ENCODE measurements around the gene GJC1. TPM values are rescaled to one million over a fixed set of nuclear protein-coding genes. Genes with fewer than 3 reads are reported as not detected.

The GJC1 gene
- total and polyA plus RNA-seq, 9 of the 15 experiments (the other 6 are each of a cell fraction or from before 2014, with no cell fraction given), result 0.04 to 1.4 (median 0.18) TPM; not detected in 1

- H3K27ac ChIP-seq (ENCODE audit: extremely low read depth, low read depth, low read length), result no peak overlapping the region
- H3K9me1 ChIP-seq (ENCODE audit: control insufficient read depth, insufficient read depth, low read length), result no peaks in the 10 kb centered on the region
- no peaks in the 10 kb centered on the region for H3K79me2 ChIP-seq (ENCODE audit: control insufficient read depth, insufficient read depth, low read length)
- no peak overlapping the region for H3K4me3 ChIP-seq
- H3K9ac ChIP-seq (ENCODE audit: insufficient read depth in 1 of 2, low read depth in 2 of 2, low read length in 2 of 2), result no peak overlapping the region
- ChIA-PET POLR2A (interaction anchor here (0.6 to 1.6 kb wide), 5 partner anchors 10 to 57 kb away, joined by 3 to 6 read pairs (median 4); no protein-coding TSS in a partner anchor), CTCF (ENCODE audit: low intra/inter-chr PET ratio) (no interaction called here)
- no peak for FAIRE-seq
- H4K20me1 ChIP-seq (replicated peaks; ENCODE audit: control insufficient read depth, insufficient read depth, low read length), result no peaks in the 10 kb centered on the region
- H3K4me1 ChIP-seq (replicated peaks in 1 of 2; ENCODE audit: control insufficient read depth in 2 of 2, insufficient read depth in 2 of 2, low read length in 2 of 2), result no peaks in the 10 kb centered on the region; a peak in 1 of 5 replicates
- H3K36me3 ChIP-seq (ENCODE audit: control insufficient read depth, insufficient read depth, low read length), result no peaks in the 10 kb centered on the region
- in situ Hi-C loops (cut with MboI) (no loop called here), intact Hi-C loops (cut with micrococcal nuclease) (no loop called here)
- DNase-seq (ENCODE audit: extremely low read depth in 1 of 4, low spot score in 3 of 4), result no peak
- no TSS peak for BruUV-seq (replicated peaks)
- no peaks in the 10 kb centered on the region for H3K9me3 ChIP-seq (replicated peaks; ENCODE audit: control insufficient read depth, insufficient read depth, low read depth, low read length)
- H3K27me3 ChIP-seq (ENCODE audit: control insufficient read depth in 2 of 2, insufficient read depth in 2 of 2, low read length in 2 of 2), result peaks cover 14 to 32% of the 10 kb centered on the region in 2 experiments; a peak in 4 of 5 replicates
- H3K4me2 ChIP-seq (ENCODE audit: insufficient read depth, low read length), result no peak overlapping the region
- ATAC-seq, result no peak
- WGBS (ENCODE audit: insufficient coverage, low coverage, missing lambda C conversion rate), result 2% methylated on average over 7 of the region's 7 CpGs
- H2AFZ ChIP-seq (ENCODE audit: low read depth, low read length), result no peak overlapping the region
- TF ChIP-seq CBX8 (IDR thresholded peaks at IDR 0.05; ENCODE audit: borderline replicate concordance, extremely low read depth, low read depth, low read length, poor library complexity, severe bottlenecking), result peak; percentile 17
- TF ChIP-seq CBX2 (IDR thresholded peaks at IDR 0.05; ENCODE audit: insufficient read depth, low read length, poor library complexity, severe bottlenecking), result peak; percentile 64
- TF ChIP-seq KLF16 (IDR thresholded peaks at IDR 0.05), result no peak
- TF ChIP-seq FOSL1 (tag; conservative IDR thresholded peaks at IDR 0.05), result peak; percentile 37; the same call in 1 of the 2 replicates
- 0 out of 2 replicates have a peak, but pooled peaks have one; percentile 12 for TF ChIP-seq ATF3 (IDR thresholded peaks at IDR 0.05)
- no peak for TF ChIP-seq ATF3 (CRISPR knock-in tag; conservative IDR thresholded peaks at IDR 0.05)
Measured at GRCh38 chr17:44820631-44821212, 9.4 kb downstream of the GJC1 start.
